ENCODE measurements around the gene ENTR1. TPM values are rescaled to one million over a fixed set of nuclear protein-coding genes. Genes with fewer than 3 reads are reported as not detected.

Gene ENTR1
- polyA plus RNA-seq, 3 donors, result 3.3 to 60.0 (median 9.6) TPM

DNA sequence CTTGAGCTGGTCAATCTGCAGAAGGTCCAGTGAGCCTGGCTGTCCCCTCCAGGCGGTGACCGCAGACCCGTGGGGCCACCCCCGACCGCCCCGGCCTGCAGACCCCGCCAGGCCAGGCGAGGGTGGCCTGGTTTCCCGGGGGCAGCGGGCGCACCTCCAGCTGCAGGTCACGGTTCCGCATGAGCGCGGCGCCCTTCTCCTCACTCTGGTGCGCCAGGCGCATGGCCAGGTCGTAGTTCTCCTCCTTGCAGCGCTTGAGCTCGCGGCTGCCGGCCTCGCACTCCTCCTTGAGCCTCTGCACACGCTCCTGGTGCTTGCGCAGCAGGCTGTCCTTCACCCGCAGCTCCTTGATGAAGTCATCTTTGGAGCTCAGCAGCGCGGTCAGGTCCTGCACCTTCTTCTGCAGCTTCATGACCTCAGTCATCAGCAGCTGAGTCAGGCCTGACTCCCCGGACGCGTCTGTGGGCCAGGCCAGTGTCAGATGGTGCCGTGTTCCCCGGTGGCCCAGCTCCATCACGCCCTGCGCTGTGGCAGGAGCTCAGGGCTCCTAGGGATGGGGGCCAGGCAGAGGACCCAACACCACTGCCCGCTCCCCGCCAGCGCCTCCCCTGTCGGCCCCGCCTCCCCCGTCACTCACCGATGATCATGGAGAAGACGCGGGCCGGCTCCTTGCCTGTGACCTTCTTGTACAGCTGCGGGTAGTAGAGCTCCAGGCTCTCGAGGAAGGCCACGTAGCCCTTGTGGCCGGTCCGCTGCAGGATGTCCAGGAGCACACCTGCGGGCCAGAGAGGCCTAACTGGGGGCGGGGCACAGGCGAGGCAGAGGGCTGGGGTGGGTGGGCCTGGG is 39.5 kb downstream of the ENTR1 start:
- Histone ChIP-seq H4K20me1 (ENCODE audit: insufficient read depth, low read length) (peaks cover 40% of the 10 kb centered on the region), H3K9ac (ENCODE audit: insufficient read depth, low read length, poor library complexity, severe bottlenecking) (no peak overlapping the region), H3K4me3 (replicated peaks in 1 of 3; ENCODE audit: low read depth in 2 of 3, low read length in 3 of 3) (no peak overlapping the region), H3K79me2 (ENCODE audit: insufficient read depth, low read length) (peaks cover 25% of the 10 kb centered on the region), H2AFZ (ENCODE audit: insufficient read depth, low read depth, low read length, poor library complexity, severe bottlenecking) (no peak overlapping the region), H3K27me3 (ENCODE audit: control insufficient read depth in 2 of 2, insufficient read depth in 2 of 2, low read length in 2 of 2) (no peaks in the 10 kb centered on the region), H3K4me2 (replicated peaks; ENCODE audit: extremely low read depth, low read length, poor library complexity, severe bottlenecking) (no peak overlapping the region), H3K27ac (ENCODE audit: low read depth in 1 of 2, low read length in 2 of 2) (no peak overlapping the region), H3K9me3 (replicated peaks in 1 of 2; ENCODE audit: control insufficient read depth in 1 of 2, insufficient read depth in 1 of 2, low read length in 2 of 2) (no peaks in the 10 kb centered on the region), H3K36me3 (replicated peaks in 1 of 2; ENCODE audit: control insufficient read depth in 1 of 2, insufficient read depth in 2 of 2, low read length in 2 of 2) (peaks cover 49 to 57% of the 10 kb centered on the region in 2 donors), H3K4me1 (ENCODE audit: control insufficient read depth in 1 of 2, insufficient read depth in 2 of 2, low read length in 2 of 2) (peaks cover 30 to 41% of the 10 kb centered on the region in 2 donors)
- no peak overlapping the region for H3K27ac Mint-ChIP-seq
- 98% methylated on average over 53 of the region's 54 CpGs for WGBS (ENCODE audit: insufficient coverage)
- DNase-seq, result no peak
- H3K9me3 Mint-ChIP-seq, result no peaks in the 10 kb centered on the region
- intact Hi-C loops (cut with micrococcal nuclease), result no loop called here
- TF ChIP-seq, protein P1, sequence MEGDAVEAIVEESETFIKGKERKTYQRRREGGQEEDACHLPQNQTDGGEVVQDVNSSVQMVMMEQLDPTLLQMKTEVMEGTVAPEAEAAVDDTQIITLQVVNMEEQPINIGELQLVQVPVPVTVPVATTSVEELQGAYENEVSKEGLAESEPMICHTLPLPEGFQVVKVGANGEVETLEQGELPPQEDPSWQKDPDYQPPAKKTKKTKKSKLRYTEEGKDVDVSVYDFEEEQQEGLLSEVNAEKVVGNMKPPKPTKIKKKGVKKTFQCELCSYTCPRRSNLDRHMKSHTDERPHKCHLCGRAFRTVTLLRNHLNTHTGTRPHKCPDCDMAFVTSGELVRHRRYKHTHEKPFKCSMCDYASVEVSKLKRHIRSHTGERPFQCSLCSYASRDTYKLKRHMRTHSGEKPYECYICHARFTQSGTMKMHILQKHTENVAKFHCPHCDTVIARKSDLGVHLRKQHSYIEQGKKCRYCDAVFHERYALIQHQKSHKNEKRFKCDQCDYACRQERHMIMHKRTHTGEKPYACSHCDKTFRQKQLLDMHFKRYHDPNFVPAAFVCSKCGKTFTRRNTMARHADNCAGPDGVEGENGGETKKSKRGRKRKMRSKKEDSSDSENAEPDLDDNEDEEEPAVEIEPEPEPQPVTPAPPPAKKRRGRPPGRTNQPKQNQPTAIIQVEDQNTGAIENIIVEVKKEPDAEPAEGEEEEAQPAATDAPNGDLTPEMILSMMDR (IDR thresholded peaks at IDR 0.05), result no peak
- H3K4me3 Mint-ChIP-seq, result no peak overlapping the region
- H3K36me3 Mint-ChIP-seq, result peaks cover 25 to 52% of the 10 kb centered on the region in 2 donors
- peaks cover 26% of the 10 kb centered on the region for H3K4me1 Mint-ChIP-seq
- H3K27me3 Mint-ChIP-seq (ENCODE audit: low read depth in 3 of 3), result no peaks in the 10 kb centered on the region

- TF ChIP-seq, protein P1 (IDR thresholded peaks at IDR 0.05), result no peak
- Histone ChIP-seq H4K20me1 (ENCODE audit: insufficient read depth, low read length) (peaks cover 40% of the 10 kb centered on the region), H2AFZ (ENCODE audit: insufficient read depth, low read depth, low read length, poor library complexity, severe bottlenecking) (no peak overlapping the region), H3K36me3 (replicated peaks in 1 of 2; ENCODE audit: control insufficient read depth in 1 of 2, insufficient read depth in 2 of 2, low read length in 2 of 2) (peaks cover 49 to 57% of the 10 kb centered on the region in 2 donors), H3K9ac (ENCODE audit: insufficient read depth, low read length, poor library complexity, severe bottlenecking) (no peak overlapping the region), H3K9me3 (replicated peaks in 1 of 2; ENCODE audit: control insufficient read depth in 1 of 2, insufficient read depth in 1 of 2, low read length in 2 of 2) (no peaks in the 10 kb centered on the region), H3K4me3 (replicated peaks in 1 of 3; ENCODE audit: low read depth in 2 of 3, low read length in 3 of 3) (no peak overlapping the region), H3K4me2 (replicated peaks; ENCODE audit: extremely low read depth, low read length, poor library complexity, severe bottlenecking) (no peak overlapping the region), H3K4me1 (ENCODE audit: control insufficient read depth in 1 of 2, insufficient read depth in 2 of 2, low read length in 2 of 2) (peaks cover 38 to 50% of the 10 kb centered on the region in 2 donors), H3K79me2 (ENCODE audit: insufficient read depth, low read length) (peaks cover 25% of the 10 kb centered on the region), H3K27me3 (ENCODE audit: control insufficient read depth in 2 of 2, insufficient read depth in 2 of 2, low read length in 2 of 2) (no peaks in the 10 kb centered on the region), H3K27ac (ENCODE audit: low read depth in 1 of 2, low read length in 2 of 2) (no peak overlapping the region)
- intact Hi-C loops (cut with micrococcal nuclease), result no loop called here
- Mint-ChIP-seq H3K4me3 (no peak overlapping the region), H3K27me3 (ENCODE audit: low read depth in 3 of 3) (no peaks in the 10 kb centered on the region), H3K27ac (no peak overlapping the region), H3K4me1 (peaks cover 32% of the 10 kb centered on the region), H3K36me3 (peaks cover 25 to 46% of the 10 kb centered on the region in 2 donors), H3K9me3 (no peaks in the 10 kb centered on the region)
- no peak for DNase-seq
- WGBS (ENCODE audit: insufficient coverage), result 97% methylated on average over 16 of the region's 19 CpGs
Observed at GRCh38 chr9:136370037-136370436, 40.4 kb downstream of the ENTR1 start.

Measured in CD14-positive monocyte (primary cell).